SU-DHL-6 (cell line): Measurements from ENCODE around the gene NXPH3.

Source experiments
- CTCF ChIP-seq: fragments of 200-600 bp; sonication (generic); IDR thresholded peaks from one replicate; pipeline ENCODE4 v1.5.1; 2017; ENCODE audit warnings: antibody characterized with exemption, mild to moderate bottlenecking, low read length, moderate library complexity; ENCODE audit not compliant: insufficient read depth, poor library complexity, severe bottlenecking
- EZH2phosphoT487 ChIP-seq: fragments of 200-600 bp; sonication (generic), shearing (Covaris generic); conservative IDR thresholded peaks from 2 replicates; pipeline ENCODE4 v1.6.1; 2018; ENCODE audit warnings: mild to moderate bottlenecking, antibody characterized with exemption, low read length, moderate library complexity, mixed read lengths

- TF ChIP-seq CTCF, result no peak
- no peak for TF ChIP-seq EZH2phosphoT487
Observed at GRCh38 chr17:49598918-49599317, 23.2 kb downstream of the NXPH3 start.
